Heart left ventricle (tissue), 16 donors: ENCODE measurements around the gene IGF2R. TPM values are rescaled to one million over a fixed set of nuclear protein-coding genes. Genes with fewer than 3 reads are reported as not detected.

Experiments used
- ATAC-seq, 4 donors: fragments of 200-7000 bp; cut with Tn5 transposase; one replicate each; pipeline ENCODE4 v1.9.1; 2020 to 2022; ENCODE audit warnings: moderate library complexity in 4 of 4, mild to moderate bottlenecking in 3 of 4, moderate number of reproducible peaks in 1 of 4
- DNase-seq, 5 donors: peaks; one replicate each; pipeline ENCODE4 v3.0.0-alpha.2; 2020
- H3K27ac ChIP-seq, 12 donors: fragments of 200-600 bp; sonication (generic) in 4 of 12; one replicate each; pipeline versions ENCODE4 v1.5.0 to v1.8.0; 2016 to 2022; ENCODE audit warnings: mild to moderate bottlenecking in 2 of 12
- H3K27me3 ChIP-seq, 9 donors: fragments of 200-600 bp; sonication (generic) in 2 of 9; one replicate each; pipeline versions ENCODE4 v1.5.1 to v1.8.0; 2016 to 2022; ENCODE audit warnings: mild to moderate bottlenecking in 3 of 9
- H3K36me3 ChIP-seq, 9 donors: fragments of 200-600 bp; sonication (generic) in 2 of 9; one replicate each; pipeline versions ENCODE4 v1.5.0 to v1.8.0; 2018 to 2022; ENCODE audit warnings: mild to moderate bottlenecking in 2 of 9
- H3K4me1 ChIP-seq, 12 donors: fragments of 200-600 bp; sonication (generic) in 4 of 12; one replicate each; pipeline versions ENCODE4 v1.5.0 to v1.8.0; 2016 to 2022; ENCODE audit warnings: mild to moderate bottlenecking in 3 of 12
- H3K4me3 ChIP-seq, 12 donors: fragments of 200-600 bp; sonication (generic) in 4 of 12; one replicate each; pipeline versions ENCODE4 v1.5.0 to v1.8.0; 2017 to 2022; ENCODE audit warnings: mild to moderate bottlenecking in 9 of 12, moderate library complexity in 4 of 12
- H3K9me3 ChIP-seq, 12 donors: fragments of 200-600 bp; sonication (generic) in 4 of 12; one replicate each; pipeline versions ENCODE4 v1.5.0 to v1.8.0; 2016 to 2022; ENCODE audit warnings: mild to moderate bottlenecking in 1 of 12
- CTCF ChIP-seq, 12 donors: fragments of 200-600 bp; sonication (generic) in 4 of 12; IDR thresholded peaks; one replicate each; pipeline versions ENCODE4 v1.5.0 to v1.8.0; 2018 to 2022; ENCODE audit warnings: antibody characterized with exemption in 12 of 12, mild to moderate bottlenecking in 5 of 12
- POLR2A ChIP-seq, 2 donors: fragments of 450-650 bp; IDR thresholded peaks; one replicate each; pipeline ENCODE4 v1.6.1; 2017; ENCODE audit warnings: antibody characterized with exemption in 2 of 2, mild to moderate bottlenecking in 2 of 2, moderate library complexity in 2 of 2
- WGBS, 4 donors: extraction: QIAGEN DNeasy Blood & Tissue Kit in 2 of 4; methylation state at CpG; one replicate each; pipeline versions ENCODE4 v1.1.5 to v1.1.7; 2013 to 2018; 5-methylcytosine and 5-hydroxymethylcytosine counted together
- intact Hi-C, 10 donors: fragments of 100-400 bp; cut with DNase I; formaldehyde crosslinking; loops; one replicate each; pipeline versions ENCODE4 v1.11.1 to v1.14.2; 2022
- polyA plus RNA-seq, 2 donors: library from polyadenylated mRNA; stranded (reverse); fragments of 200-250 nt; gene quantifications; one replicate each; pipeline ENCODE4 v1.2.3, GENCODE V29; 2013
- total RNA-seq, 9 donors: library from RNA; depleted of rRNA in 2 of 9; stranded (reverse); fragments of >200 nt in 2 of 9; fragmentation: NEBNext Ultra II Directional in 3 of 9; extraction: Animal tissue kit (Norgen Biotek cat#: 25700) in 3 of 9; gene quantifications; one replicate each; pipeline versions ENCODE4 v1.1.0 to v1.2.4, GENCODE V29; 2016 to 2023
- donor health status: ischemic (EF 13 %, LVEDD 7.1; RV severe dilation, severe dysfunction).
- donor health status: healthy with polysubstance abuse.
- donor health status: DM: no; HTN: yes; CAD: no.
- donor health status: DM: no; HTN: no; CAD: no.
- donor health status: ischemic (EF 25% LVEDD 6.9; RV normal size, moderate dysfunction).
- donor health status: ischemic (EF 25% LVEDD 5.7; RV mildly dilated, moderate dysfunction).
- donor health status: healthy.
- donor health status: DM: yes; HTN: yes; CAD: no.
- donor health status: ischemic (EF 35%, LVEDD 5.7; RV mildly dilated, moderate dysfunction).
- donor health status: nonischemic (EF 11% LVEDD 7.7; RV severe dilation, severe dysfunction).
- donor health status: DM: yes; HTN: yes; CAD: no.
- donor health status: PGD.
- donor health status: ischemic (EF 29% LVEDD 5.4; RV normal size, mild dysfunction).
- donor health status: nonischemic (EF 23%, LVEDD 6.1; RV moderate dilation, normal function).

IGF2R gene
- total and polyA plus RNA-seq, 11 donors = 15.4 to 111 (median 68.5) TPM

DNA sequence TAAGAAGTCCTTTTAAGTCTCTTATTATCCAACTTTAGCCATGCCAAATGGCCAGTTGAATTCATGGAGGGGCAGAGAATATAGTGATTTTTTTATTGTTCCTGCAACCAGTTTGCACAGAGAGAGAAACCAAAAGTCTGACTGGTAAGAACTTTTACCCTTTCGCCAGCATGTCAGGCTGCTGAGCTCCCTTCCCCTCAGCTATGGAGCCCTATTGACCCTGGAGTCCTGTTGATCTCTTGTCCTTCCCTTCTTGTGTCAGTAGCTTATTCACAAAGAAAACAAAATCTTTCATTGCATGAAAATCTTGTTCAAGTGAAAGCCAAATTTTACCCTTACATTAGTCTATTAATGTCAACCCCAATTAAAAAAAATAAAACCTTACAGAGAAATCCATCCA lies 151.2 kb downstream of the IGF2R start:
- WGBS, 4 donors = 85 to 90% (median 86%) methylated on average over 1 of the region's 1 CpG
- ATAC-seq (no peak), DNase-seq (no peak)
- Histone ChIP-seq H3K27me3 (no peaks in the 10 kb centered on the region), H3K27ac (no peak overlapping the region), H3K36me3 (peaks cover 0 to 4% (median 0%) of the 10 kb centered on the region in 9 donors), H3K9me3 (peaks cover 0 to 5% (median 0%) of the 10 kb centered on the region in 12 donors), H3K4me3 (no peak overlapping the region), H3K4me1 (no peaks in the 10 kb centered on the region)
- intact Hi-C loops = no loop called here
- TF ChIP-seq POLR2A (IDR thresholded peaks at IDR 0.05) = no peak
- no peak for TF ChIP-seq CTCF (IDR thresholded peaks at IDR 0.05)

GRCh38 chr6:160121558-160121957 lies 152.7 kb downstream of the IGF2R start, which contains the start of gene SLC22A1:
TSS of gene SLC22A1 (plus strand) at chr6:160121815. CDS start at chr6:160121936, 121 bp downstream.
- no peak for ATAC-seq

DNA sequence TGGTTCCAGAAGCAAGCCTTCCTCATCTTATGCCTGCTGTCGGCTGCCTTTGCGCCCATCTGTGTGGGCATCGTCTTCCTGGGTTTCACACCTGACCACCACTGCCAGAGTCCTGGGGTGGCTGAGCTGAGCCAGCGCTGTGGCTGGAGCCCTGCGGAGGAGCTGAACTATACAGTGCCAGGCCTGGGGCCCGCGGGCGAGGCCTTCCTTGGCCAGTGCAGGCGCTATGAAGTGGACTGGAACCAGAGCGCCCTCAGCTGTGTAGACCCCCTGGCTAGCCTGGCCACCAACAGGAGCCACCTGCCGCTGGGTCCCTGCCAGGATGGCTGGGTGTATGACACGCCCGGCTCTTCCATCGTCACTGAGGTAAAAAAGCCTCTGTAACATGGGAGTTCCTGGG lies 153.1 kb downstream of the IGF2R start:
- intact Hi-C loops = no loop called here
- no peak overlapping the region for H3K27ac ChIP-seq
- DNase-seq = no peak
- H3K4me3 ChIP-seq = no peak overlapping the region
- H3K27me3 ChIP-seq = no peaks in the 10 kb centered on the region
- peaks cover 0 to 4% (median 0%) of the 10 kb centered on the region in 9 donors for H3K36me3 ChIP-seq
- peak in 1 of 4 donors; percentile 26 for ATAC-seq
- H3K4me1 ChIP-seq = no peaks in the 10 kb centered on the region
- H3K9me3 ChIP-seq = peaks cover 0 to 5% (median 0%) of the 10 kb centered on the region in 12 donors
- TF ChIP-seq CTCF (IDR thresholded peaks at IDR 0.05) = no peak
- TF ChIP-seq POLR2A (IDR thresholded peaks at IDR 0.05) = no peak
- 94 to 100% (median 97%) methylated on average over 5 to 14 of the region's 14 CpGs for WGBS, 4 donors

More at GRCh38 chr6:160121558-160121957, 152.7 kb downstream of the IGF2R start, which contains the start of gene SLC22A1:
- no peaks in the 10 kb centered on the region for H3K4me1 ChIP-seq
- no peak within 1 kb of the TSS for H3K27ac ChIP-seq
- DNase-seq = no peak
- TF ChIP-seq CTCF (IDR thresholded peaks at IDR 0.05) = no peak
- TF ChIP-seq POLR2A (IDR thresholded peaks at IDR 0.05) = no peak
- intact Hi-C loops = no loop called here
- no peak within 1 kb of the TSS for H3K4me3 ChIP-seq
- 77 to 84% (median 82%) methylated on average over 8 of the region's 8 CpGs for WGBS, 4 donors
- H3K36me3 ChIP-seq = peaks cover 0 to 4% (median 0%) of the 10 kb centered on the region in 9 donors
- H3K27me3 ChIP-seq = no peaks in the 10 kb centered on the region
- peaks cover 0 to 5% (median 0%) of the 10 kb centered on the region in 12 donors for H3K9me3 ChIP-seq

DNA sequence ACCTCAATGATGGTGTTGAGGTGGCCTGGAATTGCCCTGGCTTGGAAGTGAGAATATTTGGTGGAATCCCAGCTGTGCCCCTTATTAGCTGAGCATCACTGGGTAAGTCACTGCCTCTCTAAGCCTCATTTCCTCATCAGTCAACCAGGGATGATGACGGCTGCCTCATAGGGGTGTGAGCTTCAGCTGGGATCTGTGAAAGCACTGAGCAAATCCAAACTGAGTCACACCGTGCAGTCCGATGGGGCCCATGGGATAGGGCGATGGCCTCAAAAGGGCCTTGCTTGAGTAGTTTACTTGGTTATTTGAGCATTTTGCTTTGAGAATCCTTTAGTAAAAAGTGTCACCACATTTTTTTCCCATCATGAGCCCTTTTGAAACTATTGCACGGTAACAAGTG lies 153.9 kb downstream of the IGF2R start:
- TF ChIP-seq POLR2A (IDR thresholded peaks at IDR 0.05) (no peak), CTCF (IDR thresholded peaks at IDR 0.05) (no peak)
- ATAC-seq (no peak), DNase-seq (no peak)
- 85 to 96% (median 92%) methylated on average over 5 of the region's 5 CpGs for WGBS, 4 donors
- H3K36me3 ChIP-seq = peaks cover 0 to 3% (median 0%) of the 10 kb centered on the region in 9 donors
- H3K4me1 ChIP-seq = no peaks in the 10 kb centered on the region
- intact Hi-C loops = no loop called here
- no peak overlapping the region for H3K4me3 ChIP-seq
- H3K27ac ChIP-seq = no peak overlapping the region
- H3K9me3 ChIP-seq = peaks cover 0 to 4% (median 0%) of the 10 kb centered on the region in 12 donors
- H3K27me3 ChIP-seq = no peaks in the 10 kb centered on the region
